Adipose tissue (tissue), 3 donors: ENCODE measurements around the gene XYLT1. TPM values are rescaled to one million over a fixed set of nuclear protein-coding genes. Genes with fewer than 3 reads are reported as not detected.

Experiments used
- H3K27ac ChIP-seq: one replicate; pipeline ENCODE4 v1.5.1; 2013; ENCODE audit warnings: low read depth, low read length
- WGBS, 3 donors: extraction: QIAGEN DNeasy Blood & Tissue Kit; methylation state at CpG; one replicate each; pipeline ENCODE4 v1.1.7; 2013; 5-methylcytosine and 5-hydroxymethylcytosine counted together
- polyA plus RNA-seq, 3 donors: library from polyadenylated mRNA; stranded (reverse); fragments of 200-250 nt; gene quantifications; one replicate each; pipeline ENCODE4 v1.2.3, GENCODE V29; 2013
- donor health status: healthy with polysubstance abuse.
- donor health status: Bipolar disorder and iron deficiency.
- donor health status: healthy.

XYLT1 gene
- polyA plus RNA-seq, 3 donors = 2.4 to 10.1 (median 5.7) TPM

DNA sequence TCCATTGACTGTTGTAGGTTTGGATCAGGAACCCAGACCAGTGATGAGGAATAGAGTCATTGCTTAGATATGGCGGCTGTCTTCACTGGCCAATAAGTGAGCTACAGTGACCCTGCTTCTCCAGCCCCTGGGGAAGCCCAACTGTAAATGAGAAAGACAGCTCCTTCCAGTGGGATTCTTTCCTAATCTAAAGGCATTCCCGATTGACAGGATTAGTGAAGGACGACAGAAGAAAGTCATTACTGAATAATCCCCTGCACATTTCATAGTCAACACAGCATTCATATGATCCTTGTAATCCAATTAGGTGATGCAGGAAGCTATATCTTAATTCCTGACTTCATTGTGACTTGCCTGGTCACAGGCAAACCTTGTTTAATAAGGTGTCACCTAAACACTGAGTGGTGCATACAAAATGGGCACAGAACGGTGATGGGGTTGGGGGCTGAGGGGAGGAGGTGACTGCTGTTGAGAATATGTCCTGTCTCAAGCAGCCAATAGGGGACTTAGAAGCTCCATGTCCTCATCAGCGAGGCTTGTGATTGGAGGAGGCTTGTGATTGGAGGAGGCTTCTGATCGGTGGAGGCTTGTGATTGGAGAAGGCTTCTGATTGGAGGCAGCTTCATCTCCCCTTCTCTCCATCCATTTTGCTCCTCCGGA, 242.6 kb downstream of the XYLT1 start:
- no peak overlapping the region for H3K27ac ChIP-seq
- 89 to 91% (median 90%) methylated on average over 7 of the region's 7 CpGs for WGBS, 3 donors

DNA sequence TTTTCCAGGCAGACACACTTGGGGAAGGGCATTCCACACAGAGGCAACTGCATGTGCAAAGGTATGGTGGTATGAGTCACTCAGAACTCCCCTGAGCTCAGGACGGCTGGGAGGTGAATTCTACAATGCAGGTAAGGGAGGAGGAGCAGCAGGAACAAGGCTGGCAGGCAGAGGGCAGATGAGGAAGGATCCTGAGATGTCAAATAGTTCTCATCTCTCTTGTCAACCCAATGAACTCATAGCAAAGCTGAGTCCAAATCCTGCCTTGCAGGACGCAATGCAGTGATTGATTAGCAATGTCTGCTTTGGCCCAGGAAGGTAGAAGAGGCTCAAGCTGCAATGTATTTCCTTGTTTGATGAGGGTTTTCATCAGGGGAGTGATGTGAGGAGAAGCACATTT, 243.5 kb downstream of the XYLT1 start:
- H3K27ac ChIP-seq = no peak overlapping the region
- 78 to 97% (median 81%) methylated on average over 2 of the region's 2 CpGs for WGBS, 3 donors

GRCh38 chr16:17225541-17225940, 245.2 kb downstream of the XYLT1 start:
- no peak overlapping the region for H3K27ac ChIP-seq
- 44 to 46% (median 46%) methylated on average over 7 of the region's 7 CpGs for WGBS, 3 donors

- H3K27ac ChIP-seq = no peak overlapping the region
- 10 to 13% (median 12%) methylated on average over 4 of the region's 4 CpGs for WGBS, 3 donors
Observed at GRCh38 chr16:17224879-17225281, 245.9 kb downstream of the XYLT1 start.

DNA sequence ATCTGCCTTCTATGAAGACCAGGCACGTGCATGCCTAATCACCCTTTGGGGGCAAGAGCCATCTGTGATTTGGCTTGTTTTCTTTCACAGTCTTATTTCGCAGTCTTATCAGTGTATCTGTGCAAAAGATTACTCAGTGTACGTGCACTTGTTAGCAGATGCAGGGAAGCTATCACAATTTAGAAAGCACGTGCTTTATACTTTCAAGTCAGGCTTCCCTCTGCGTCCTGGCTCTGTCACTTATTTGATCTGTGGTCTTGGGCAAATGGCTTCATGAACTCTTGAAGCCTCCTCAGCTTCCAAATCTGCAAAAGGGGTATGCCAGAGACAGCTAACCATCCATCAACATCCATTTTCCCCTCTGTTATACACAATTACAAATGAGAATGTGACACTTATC, 246.4 kb downstream of the XYLT1 start:
- H3K27ac ChIP-seq = no peak overlapping the region

GRCh38 chr16:17223576-17223975, 247.2 kb downstream of the XYLT1 start:
- H3K27ac ChIP-seq = no peak overlapping the region
- WGBS, 3 donors = 77 to 94% (median 91%) methylated on average over 3 of the region's 3 CpGs

More for the DNA sequence above, 246.4 kb downstream of the XYLT1 start:
- WGBS, 3 donors = 56 to 63% (median 60%) methylated on average over 5 of the region's 5 CpGs

- H3K27ac ChIP-seq = no peak overlapping the region
- WGBS, 3 donors = 38 to 70% (median 38%) methylated on average over 12 of the region's 12 CpGs
Observed at GRCh38 chr16:17222871-17223401, 247.8 kb downstream of the XYLT1 start.

DNA sequence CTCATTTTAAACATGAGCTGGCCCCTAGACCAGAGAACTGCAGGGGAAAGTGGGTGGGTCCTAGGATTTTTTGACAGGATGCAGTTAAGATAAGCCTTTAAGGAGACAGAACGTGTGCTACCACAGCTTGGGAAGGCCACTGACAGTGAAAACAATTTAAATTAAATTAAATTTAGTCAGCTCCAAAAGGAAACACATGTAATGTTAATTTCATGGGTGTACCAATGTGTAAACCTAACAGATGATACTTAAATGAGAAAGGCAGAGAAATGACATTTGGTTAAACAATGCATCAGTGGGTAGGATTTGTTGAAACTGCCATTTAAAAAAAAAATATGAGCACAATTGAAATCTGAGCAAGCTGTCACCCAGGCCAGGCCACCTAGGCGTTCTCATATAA, 250.8 kb downstream of the XYLT1 start:
- 58 to 80% (median 64%) methylated on average over 2 of the region's 2 CpGs for WGBS, 3 donors
- no peak overlapping the region for H3K27ac ChIP-seq

- 73 to 81% (median 76%) methylated on average over 8 of the region's 8 CpGs for whole genome bisulfite sequencing, 3 donors
Observed at GRCh38 chr16:17215936-17216335, 254.8 kb downstream of the XYLT1 start.

DNA sequence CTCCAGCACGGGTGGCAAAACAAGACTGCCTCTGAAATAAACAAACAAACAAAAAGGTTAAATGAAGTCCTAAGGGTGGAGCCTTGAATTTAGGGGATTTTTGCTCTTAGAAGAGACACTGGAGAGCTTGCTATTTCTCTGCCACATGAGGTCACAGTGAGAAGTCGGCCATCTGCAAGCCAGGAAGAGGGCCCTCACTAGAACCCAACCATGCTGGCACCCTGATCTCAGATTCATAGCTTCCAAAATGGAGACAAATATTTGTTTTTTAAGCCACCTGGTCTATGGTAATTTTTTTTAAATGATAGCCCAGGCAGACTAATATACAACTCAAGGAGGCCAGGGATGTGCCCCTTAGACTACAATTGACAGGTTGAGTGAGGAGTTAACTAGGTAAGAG, 255.5 kb downstream of the XYLT1 start:
- H3K27ac ChIP-seq = no peak overlapping the region
- 88 to 95% (median 89%) methylated on average over 2 of the region's 2 CpGs for WGBS, 3 donors

More at GRCh38 chr16:17215936-17216335, 254.8 kb downstream of the XYLT1 start:
- H3K27ac ChIP-seq = no peak overlapping the region

- WGBS, 3 donors = 93 to 96% (median 96%) methylated on average over 3 of the region's 3 CpGs
- H3K27ac ChIP-seq = no peak overlapping the region
Observed at GRCh38 chr16:17213974-17214373, 256.8 kb downstream of the XYLT1 start.

GRCh38 chr16:17213025-17213424, 257.7 kb downstream of the XYLT1 start:
- no peak overlapping the region for H3K27ac ChIP-seq
- 78 to 92% (median 86%) methylated on average over 2 of the region's 2 CpGs for WGBS, 3 donors

DNA sequence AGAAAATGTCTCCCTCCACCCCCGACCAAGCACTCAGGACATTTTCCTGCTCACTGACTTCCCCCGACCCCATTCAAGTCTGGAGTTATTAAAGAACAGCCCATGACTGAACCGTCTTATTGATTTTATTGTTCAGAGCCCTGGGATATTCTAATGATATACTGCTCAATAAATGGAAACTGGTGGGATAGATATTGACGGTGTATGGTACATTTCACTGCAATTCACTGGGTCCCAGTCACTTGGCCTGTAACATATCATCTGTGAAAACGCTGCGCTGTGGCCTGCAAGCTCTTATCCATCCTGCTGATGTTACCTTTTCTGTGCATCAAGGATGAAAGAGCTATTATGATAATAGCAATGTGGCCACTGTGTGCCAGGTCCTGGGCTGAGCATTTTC, 258.2 kb downstream of the XYLT1 start:
- H3K27ac ChIP-seq = no peak overlapping the region

DNA sequence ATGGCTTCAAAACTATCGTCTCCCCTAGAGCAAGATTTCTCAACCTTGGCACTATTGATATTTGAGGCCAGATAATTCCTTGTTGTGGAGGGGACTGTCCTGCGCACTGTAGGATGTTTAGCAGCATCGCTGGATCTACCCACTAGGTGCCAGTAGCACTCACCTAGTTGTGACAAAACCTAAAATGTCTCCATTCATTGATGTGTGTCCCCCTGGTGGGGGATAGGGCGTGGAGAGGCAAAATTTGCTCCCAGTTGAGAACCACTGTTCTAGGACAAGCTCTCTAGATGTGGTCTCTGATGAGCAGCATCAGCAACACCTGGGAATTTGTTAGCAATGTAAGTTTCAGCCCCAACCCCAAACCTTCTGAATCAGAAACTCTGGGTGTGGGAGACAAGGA, 259.0 kb downstream of the XYLT1 start:
- WGBS, 3 donors = 66 to 80% (median 79%) methylated on average over 4 of the region's 4 CpGs
- H3K27ac ChIP-seq = no peak overlapping the region

More for the DNA sequence above, 258.2 kb downstream of the XYLT1 start:
- 76 to 84% (median 77%) methylated on average over 6 of the region's 6 CpGs for WGBS, 3 donors

GRCh38 chr16:17206712-17207111, 264.0 kb downstream of the XYLT1 start:
- no peak overlapping the region for H3K27ac ChIP-seq
- 89 to 94% (median 92%) methylated on average over 2 of the region's 2 CpGs for WGBS, 3 donors

DNA sequence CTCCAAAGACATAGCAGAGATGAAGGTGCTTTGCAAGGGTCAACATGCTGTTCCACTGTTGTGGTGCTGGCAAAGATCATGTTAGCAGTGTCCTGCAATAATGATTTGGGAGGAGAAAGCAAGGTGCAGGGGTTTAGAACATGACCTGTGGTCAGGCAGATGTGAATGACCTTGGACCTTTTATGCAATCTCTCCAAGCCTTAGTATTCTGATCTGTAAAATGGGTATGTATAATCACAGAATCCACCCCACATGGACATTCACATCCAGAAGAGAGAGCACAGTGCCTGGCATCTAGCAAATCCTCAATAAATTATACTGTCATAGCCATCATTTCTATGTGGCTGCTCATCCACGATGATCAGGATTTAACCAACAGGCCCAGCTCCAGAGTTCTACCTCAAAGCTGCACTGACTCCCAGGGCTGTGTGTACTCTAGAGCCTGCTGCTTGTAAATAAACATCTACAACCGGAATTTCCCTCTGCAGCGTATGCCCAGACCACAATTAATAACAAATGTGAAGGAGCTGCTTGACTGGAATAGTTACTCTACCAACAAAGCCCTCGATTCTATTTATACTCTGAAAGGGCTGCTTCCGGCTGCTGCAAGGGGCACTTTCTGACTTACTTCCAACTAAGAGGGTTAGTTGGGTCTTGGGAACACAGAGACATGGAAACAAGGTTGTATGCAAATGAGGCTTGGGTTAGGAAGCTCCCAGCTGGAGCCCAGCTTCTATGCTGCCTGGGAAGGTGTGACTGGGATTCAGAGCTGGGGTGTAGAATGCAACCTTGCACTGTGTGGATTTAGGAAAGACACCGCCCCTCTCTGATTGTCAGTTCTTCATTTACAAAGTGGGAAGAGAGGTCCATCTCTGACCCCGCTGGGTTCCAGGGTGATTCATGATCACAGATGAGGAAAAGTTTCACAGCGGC, 265.2 kb downstream of the XYLT1 start:
- WGBS, 3 donors = 23 to 63% (median 56%) methylated on average over 8 of the region's 8 CpGs

GRCh38 chr16:17204644-17205043, 266.1 kb downstream of the XYLT1 start:
- WGBS, 3 donors = 38 to 72% (median 45%) methylated on average over 2 of the region's 2 CpGs
- no peak overlapping the region for H3K27ac ChIP-seq

More for the DNA sequence above, 265.2 kb downstream of the XYLT1 start:
- H3K27ac ChIP-seq = no peak overlapping the region

GRCh38 chr16:17204206-17204605, 266.6 kb downstream of the XYLT1 start:
- 63 to 90% (median 87%) methylated on average over 2 of the region's 2 CpGs for WGBS, 3 donors
- H3K27ac ChIP-seq = no peak overlapping the region

- H3K27ac ChIP-seq = no peak overlapping the region
Observed at GRCh38 chr16:17203424-17203823, 267.3 kb downstream of the XYLT1 start.

More at GRCh38 chr16:17203424-17203823, 267.3 kb downstream of the XYLT1 start:
- WGBS, 3 donors = 70 to 95% (median 86%) methylated on average over 1 of the region's 1 CpG
